OCI-LY3 (cell line): ENCODE results near the gene EFL1.

Experiments used
- H2AFZ ChIP-seq: fragments of 200-600, 300-600 bp; shearing (Covaris generic); 2 replicates; pipeline ENCODE4 v1.6.0; 2014; ENCODE audit warnings: antibody characterized with exemption, low read depth, low read length
- H3K27ac ChIP-seq: fragments of 200-600, 300-600 bp; sonication (generic); 2 replicates; pipeline ENCODE4 v1.5.1; 2014; ENCODE audit warnings: mild to moderate bottlenecking, low read length, moderate library complexity, mixed read lengths
- H3K27me3 ChIP-seq: fragments of 200-600, 300-600 bp; sonication (generic); 2 replicates; pipeline ENCODE4 v1.6.1; 2014; ENCODE audit warnings: low read depth, low read length, mixed read lengths
- H3K36me3 ChIP-seq: fragments of 200-600, 300-600 bp; sonication (generic); replicated peaks from 2 replicates; pipeline ENCODE3; 2014; ENCODE audit warnings: low read depth, low read length, mixed read lengths
- H3K4me1 ChIP-seq: fragments of 300-600, 200-600 bp; sonication (generic); 2 replicates; pipeline ENCODE4 v1.6.1; 2014; ENCODE audit warnings: low read length, mixed read lengths
- H3K4me2 ChIP-seq: fragments of 200-600, 300-600 bp; sonication (generic); 2 replicates; pipeline ENCODE4 v1.6.1; 2014; ENCODE audit warnings: low read length, mixed read lengths
- H3K4me3 ChIP-seq: fragments of 300-600, 200-600 bp; sonication (generic); 2 replicates; pipeline ENCODE4 v1.5.1; 2014; ENCODE audit warnings: antibody characterized with exemption, mild to moderate bottlenecking, low read length, moderate library complexity
- H3K79me2 ChIP-seq: fragments of 300-600, 200-600 bp; shearing (Covaris generic); 2 replicates; pipeline ENCODE4 v1.6.1; 2014; ENCODE audit warnings: mild to moderate bottlenecking, low read length, mixed read lengths
- H3K9ac ChIP-seq: fragments of 300-600, 200-600 bp; shearing (Covaris generic); 2 replicates; pipeline ENCODE4 v1.6.0; 2014; ENCODE audit warnings: mild to moderate bottlenecking, low read length, moderate library complexity
- H3K9me3 ChIP-seq: fragments of 200-600, 300-600 bp; shearing (Covaris generic); 2 replicates; pipeline ENCODE4 v1.6.1; 2014; ENCODE audit warnings: low read length, mixed read lengths; ENCODE audit not compliant: insufficient read depth
- H4K20me1 ChIP-seq: fragments of 200-600, 300-600 bp; sonication (generic); 2 replicates; pipeline ENCODE4 v1.6.1; 2016; ENCODE audit warnings: low read length, mixed read lengths; ENCODE audit not compliant: insufficient read depth
- CTCF ChIP-seq: fragments of 200-600, 300-600 bp; sonication (generic); IDR thresholded peaks from 2 replicates; pipeline ENCODE4 v1.5.1; 2014; ENCODE audit warnings: antibody characterized with exemption, low read length, low read depth
- EZH2phosphoT487 ChIP-seq: fragments of 200-600 bp; shearing (Covaris generic); IDR thresholded peaks from 2 replicates; pipeline ENCODE4 v1.6.1; 2018; ENCODE audit warnings: antibody characterized with exemption, mixed run types, low read depth

Gene EFL1

GRCh38 chr15:82168296-82168695 is 94.2 kb downstream of the EFL1 start:
- Histone ChIP-seq H3K36me3 (no peaks in the 10 kb centered on the region), H3K9me3 (no peaks in the 10 kb centered on the region), H3K79me2 (no peaks in the 10 kb centered on the region), H3K4me1 (no peaks in the 10 kb centered on the region), H3K4me2 (no peak overlapping the region), H3K4me3 (no peak overlapping the region), H3K27ac (no peak overlapping the region), H3K9ac (no peak overlapping the region), H4K20me1 (no peaks in the 10 kb centered on the region), H3K27me3 (no peaks in the 10 kb centered on the region), H2AFZ (no peak overlapping the region)
- TF ChIP-seq CTCF (no peak), EZH2phosphoT487 (no peak)

- Histone ChIP-seq H3K27ac (no peak overlapping the region), H2AFZ (no peak overlapping the region), H3K9me3 (no peaks in the 10 kb centered on the region), H3K4me3 (no peak overlapping the region), H4K20me1 (no peaks in the 10 kb centered on the region), H3K4me2 (no peak overlapping the region), H3K36me3 (peaks cover 4% of the 10 kb centered on the region), H3K27me3 (no peaks in the 10 kb centered on the region), H3K79me2 (no peaks in the 10 kb centered on the region), H3K4me1 (no peaks in the 10 kb centered on the region), H3K9ac (no peak overlapping the region)
- TF ChIP-seq EZH2phosphoT487 = no peak
- TF ChIP-seq CTCF = no peak
These were observed 96.6 kb downstream of the EFL1 start for GRCh38 chr15:82165948-82166376.

- Histone ChIP-seq H3K9me3 (no peaks in the 10 kb centered on the region), H2AFZ (no peak overlapping the region), H3K27ac (no peak overlapping the region), H3K27me3 (no peaks in the 10 kb centered on the region), H4K20me1 (no peaks in the 10 kb centered on the region), H3K79me2 (no peaks in the 10 kb centered on the region), H3K36me3 (peaks cover 6% of the 10 kb centered on the region), H3K9ac (no peak overlapping the region), H3K4me2 (no peak overlapping the region), H3K4me3 (no peak overlapping the region), H3K4me1 (no peaks in the 10 kb centered on the region)
- TF ChIP-seq EZH2phosphoT487 = no peak
- TF ChIP-seq CTCF = no peak
These were observed 102.6 kb downstream of the EFL1 start for GRCh38 chr15:82159922-82160321.

- no peak overlapping the region for H3K4me3 ChIP-seq
- H3K9me3 ChIP-seq = no peaks in the 10 kb centered on the region
- no peaks in the 10 kb centered on the region for H4K20me1 ChIP-seq
- H3K9ac ChIP-seq = no peak overlapping the region
- H2AFZ ChIP-seq = no peak overlapping the region
- H3K27ac ChIP-seq = no peak overlapping the region
- peaks cover 6% of the 10 kb centered on the region for H3K36me3 ChIP-seq
- H3K4me2 ChIP-seq = no peak overlapping the region
- no peaks in the 10 kb centered on the region for H3K27me3 ChIP-seq
- no peaks in the 10 kb centered on the region for H3K4me1 ChIP-seq
- TF ChIP-seq CTCF (no peak), EZH2phosphoT487 (no peak)
- no peaks in the 10 kb centered on the region for H3K79me2 ChIP-seq
These were observed 103.7 kb downstream of the EFL1 start for GRCh38 chr15:82158811-82159210.
